B cell (primary cell): ENCODE measurements around the gene LNX1.

Experiments
- EZH2 ChIP-seq: IDR thresholded peaks from 2 replicates; pipeline ENCODE4 v1.6.1; 2012; ENCODE audit warnings: borderline replicate concordance, low read depth, mild to moderate bottlenecking, moderate library complexity, low read length; ENCODE audit not compliant: insufficient read depth, poor library complexity, severe bottlenecking
- TF ChIP-seq, protein P1 (sequence below): fragments of 200-600 bp; IDR thresholded peaks from one replicate; pipeline ENCODE4 v1.8.0; 2022; ENCODE audit warnings: antibody characterized with exemption, mild to moderate bottlenecking

GRCh38 chr4:53490161-53490956 is 100.9 kb downstream of the LNX1 start:
- TF ChIP-seq, protein P1, sequence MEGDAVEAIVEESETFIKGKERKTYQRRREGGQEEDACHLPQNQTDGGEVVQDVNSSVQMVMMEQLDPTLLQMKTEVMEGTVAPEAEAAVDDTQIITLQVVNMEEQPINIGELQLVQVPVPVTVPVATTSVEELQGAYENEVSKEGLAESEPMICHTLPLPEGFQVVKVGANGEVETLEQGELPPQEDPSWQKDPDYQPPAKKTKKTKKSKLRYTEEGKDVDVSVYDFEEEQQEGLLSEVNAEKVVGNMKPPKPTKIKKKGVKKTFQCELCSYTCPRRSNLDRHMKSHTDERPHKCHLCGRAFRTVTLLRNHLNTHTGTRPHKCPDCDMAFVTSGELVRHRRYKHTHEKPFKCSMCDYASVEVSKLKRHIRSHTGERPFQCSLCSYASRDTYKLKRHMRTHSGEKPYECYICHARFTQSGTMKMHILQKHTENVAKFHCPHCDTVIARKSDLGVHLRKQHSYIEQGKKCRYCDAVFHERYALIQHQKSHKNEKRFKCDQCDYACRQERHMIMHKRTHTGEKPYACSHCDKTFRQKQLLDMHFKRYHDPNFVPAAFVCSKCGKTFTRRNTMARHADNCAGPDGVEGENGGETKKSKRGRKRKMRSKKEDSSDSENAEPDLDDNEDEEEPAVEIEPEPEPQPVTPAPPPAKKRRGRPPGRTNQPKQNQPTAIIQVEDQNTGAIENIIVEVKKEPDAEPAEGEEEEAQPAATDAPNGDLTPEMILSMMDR: no peak
- no peak for TF ChIP-seq EZH2
